ENCODE measurements around the gene TAF4.

TAF4 gene

GRCh38 chr20:62042025-62042820 is 23.5 kb downstream of the TAF4 start:
- no peak for DNase-seq

GRCh38 chr20:62040933-62041332 is 24.7 kb downstream of the TAF4 start:
- no peak for DNase-seq

GRCh38 chr20:62040381-62040922 is 25.2 kb downstream of the TAF4 start:
- DNase-seq, result no peak

GRCh38 chr20:62039738-62040137 is 25.9 kb downstream of the TAF4 start:
- DNase-seq, result no peak

GRCh38 chr20:62032609-62033368 is 32.9 kb downstream of the TAF4 start:
- no peak for DNase-seq

- no peak for DNase-seq
Measured at GRCh38 chr20:62031462-62032092, 34.1 kb downstream of the TAF4 start.

GRCh38 chr20:62030834-62031434 is 34.7 kb downstream of the TAF4 start:
- no peak for DNase-seq

GRCh38 chr20:62030357-62030756 is 35.3 kb downstream of the TAF4 start:
- DNase-seq, result no peak

GRCh38 chr20:62029949-62030348 is 35.7 kb downstream of the TAF4 start:
- no peak for DNase-seq

- no peak for DNase-seq
Measured at GRCh38 chr20:62029296-62029695, 36.4 kb downstream of the TAF4 start.

GRCh38 chr20:62028384-62028783 is 37.3 kb downstream of the TAF4 start:
- no peak for DNase-seq

- no peak for DNase-seq
Measured at GRCh38 chr20:62027698-62028321, 37.9 kb downstream of the TAF4 start.

GRCh38 chr20:62027116-62027515 is 38.6 kb downstream of the TAF4 start:
- no peak for DNase-seq

- DNase-seq, result no peak
Measured at GRCh38 chr20:62026564-62026856, 39.2 kb downstream of the TAF4 start.

- DNase-seq, result peak; percentile 15
Measured at GRCh38 chr20:62025832-62026563, 39.7 kb downstream of the TAF4 start.

- DNase-seq, result no peak
Measured at GRCh38 chr20:62025394-62025793, 40.3 kb downstream of the TAF4 start.

- no peak for DNase-seq
Measured at GRCh38 chr20:62023935-62024334, 41.7 kb downstream of the TAF4 start.

- DNase-seq, result no peak
Measured at GRCh38 chr20:62022575-62023139, 43.0 kb downstream of the TAF4 start.

- DNase-seq, result no peak
Measured at GRCh38 chr20:62021793-62022385, 43.8 kb downstream of the TAF4 start.

- no peak for DNase-seq
Measured at GRCh38 chr20:62020935-62021701, 44.6 kb downstream of the TAF4 start.
